A673 (cell line): ENCODE measurements around the gene MAGI1. TPM values are rescaled to one million over a fixed set of nuclear protein-coding genes. Genes with fewer than 3 reads are reported as not detected.
"Not testable (repeated sequence)": the region's sequence is repeated elsewhere in the genome, so short reads cannot be mapped to it uniquely, and the experiment has no call there.

Experiments used
- BruUV-seq: library from RNA; stranded (reverse); fragments of 400-500 nt; replicated peaks from 2 replicates; lab custom pipeline; 2021; lab: Mats Ljungman, UMichigan
- CTCF ChIA-PET: fragments of 300-600 bp; sonication (Branson Sonifier 250); formaldehyde crosslinking; loops from one replicate; lab custom pipeline; 2022; ENCODE audit warnings: antibody characterized with exemption; lab: Charles Lee
- POLR2A ChIA-PET: fragments of 300-600 bp; sonication (Branson Sonifier 250); formaldehyde crosslinking; loops from one replicate; lab custom pipeline; 2022; ENCODE audit warnings: antibody characterized with exemption; ENCODE audit not compliant: low non-redundant PET; lab: Charles Lee
- DNase-seq: peaks from one replicate; pipeline ENCODE4 v3.0.0-alpha.2; 2015; ENCODE audit warnings: low spot score
- H3K27ac ChIP-seq: fragments of 200-600 bp; sonication (generic); 2 replicates; pipeline ENCODE4 v1.5.1; 2016; ENCODE audit warnings: mixed run types, low read depth, mild to moderate bottlenecking, mixed read lengths, antibody characterized with exemption, low read length; ENCODE audit not compliant: poor library complexity, severe bottlenecking
- H3K27me3 ChIP-seq: fragments of 200-600 bp; sonication (generic); replicated peaks from 2 replicates; pipeline ENCODE4 v1.6.1; 2017; ENCODE audit warnings: mixed run types, low read depth, mild to moderate bottlenecking, mixed read lengths, antibody characterized with exemption, low read length; ENCODE audit not compliant: insufficient read depth, poor library complexity
- H3K36me3 ChIP-seq: fragments of 200-600 bp; sonication (generic); 2 replicates; pipeline ENCODE4 v1.6.1; 2016; ENCODE audit warnings: mixed run types, mild to moderate bottlenecking, mixed read lengths, antibody characterized with exemption, low read length; ENCODE audit not compliant: insufficient read depth, poor library complexity, severe bottlenecking
- H3K4me1 ChIP-seq: fragments of 200-600 bp; sonication (generic); 2 replicates; pipeline ENCODE4 v1.6.1; 2017; ENCODE audit warnings: mixed run types, mild to moderate bottlenecking, mixed read lengths, antibody characterized with exemption, low read length; ENCODE audit not compliant: insufficient read depth, poor library complexity, severe bottlenecking
- H3K4me3 ChIP-seq: fragments of 200-600 bp; sonication (generic); 2 replicates; pipeline ENCODE4 v1.5.1; 2016; ENCODE audit warnings: low read depth, mixed run types, mild to moderate bottlenecking, mixed read lengths, low read length; ENCODE audit not compliant: poor library complexity, severe bottlenecking
- H3K9me3 ChIP-seq: fragments of 200-600 bp; sonication (generic); 2 replicates; pipeline ENCODE4 v1.6.1; 2016; ENCODE audit warnings: mixed run types, low read depth, mild to moderate bottlenecking, mixed read lengths, antibody characterized with exemption, low read length; ENCODE audit not compliant: poor library complexity, severe bottlenecking
- EZH2 ChIP-seq: fragments of 200-600 bp; sonication (generic); IDR thresholded peaks from 2 replicates; pipeline ENCODE4 v1.6.1; 2017; ENCODE audit warnings: borderline replicate concordance, low read depth, mild to moderate bottlenecking, mixed read lengths, antibody characterized with exemption, low read length; ENCODE audit not compliant: poor library complexity, severe bottlenecking
- intact Hi-C: fragments of 100-400 bp; cut with micrococcal nuclease; formaldehyde crosslinking; loops from one replicate; pipeline ENCODE4 v1.10.0; 2022; ENCODE audit not compliant: unreplicated experiment
- total RNA-seq: library from RNA; stranded (reverse); gene quantifications from 2 replicates; pipeline ENCODE4 v1.2.3, GENCODE V29; 2021
- TF ChIP-seq, protein P1 (sequence below): fragments of 300-800, 200-600 bp; sonication (generic); conservative IDR thresholded peaks from 2 replicates; pipeline ENCODE4 v1.5.1; 2017; ENCODE audit warnings: low read depth, mild to moderate bottlenecking, antibody characterized with exemption, low read length, moderate library complexity, mixed read lengths

The MAGI1 gene
- total RNA-seq, 1 experiment from 2014 or later = 30.5 TPM

DNA sequence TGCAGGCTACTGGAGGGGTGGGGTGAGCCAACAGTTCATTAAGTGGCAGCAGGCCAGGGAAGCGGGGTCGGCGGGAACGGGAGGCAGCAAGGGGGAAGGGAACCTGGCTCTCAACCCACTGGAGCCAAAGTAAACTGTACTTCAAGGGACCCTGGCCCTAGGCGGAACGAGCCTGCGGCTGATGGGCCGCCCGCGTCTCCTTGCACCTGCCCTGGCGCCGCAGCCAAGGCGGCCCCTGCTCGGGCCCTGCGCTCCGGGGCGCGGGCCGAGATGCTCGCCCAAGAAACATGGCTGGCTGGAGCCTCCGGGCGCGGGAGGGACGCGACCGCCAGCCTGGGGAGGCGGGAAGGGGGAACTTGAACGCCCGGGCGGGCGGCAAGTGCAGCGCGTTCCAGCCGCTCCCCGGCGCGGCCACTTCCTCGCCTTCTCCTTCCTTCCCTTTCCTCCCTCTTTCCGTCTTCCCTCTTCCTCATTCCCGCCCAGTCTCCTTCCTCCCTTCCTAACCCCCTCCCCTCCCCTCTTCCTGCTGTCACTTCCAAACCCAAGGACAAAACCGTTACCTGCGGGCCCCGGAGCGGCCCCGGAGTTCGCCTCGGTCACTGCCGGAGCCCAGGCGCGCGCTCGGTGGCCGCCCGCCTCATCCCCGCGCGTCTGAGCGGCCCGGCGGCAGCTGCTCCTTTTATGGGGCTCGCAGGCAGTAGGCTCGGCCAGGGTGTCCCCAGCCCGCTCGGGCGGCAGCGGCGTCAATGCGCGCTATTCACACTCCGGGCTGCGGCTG is 489.7 kb downstream of the MAGI1 start:
- peak; percentile 29 for DNase-seq
- ChIA-PET POLR2A (no interaction called here), CTCF (interaction anchor here (0.6 kb wide), 1 partner anchor 263 kb away, joined by 4 read pairs; no protein-coding TSS in a partner anchor)
- H3K4me1 ChIP-seq = peaks cover 12% of the 10 kb centered on the region
- H3K36me3 ChIP-seq = no peaks in the 10 kb centered on the region
- no peaks in the 10 kb centered on the region for H3K27me3 ChIP-seq
- peak overlapping the region; percentile 45 for H3K4me3 ChIP-seq
- no peak overlapping the region for H3K27ac ChIP-seq
- TF ChIP-seq EZH2 = no peak
- TF ChIP-seq, protein P1, sequence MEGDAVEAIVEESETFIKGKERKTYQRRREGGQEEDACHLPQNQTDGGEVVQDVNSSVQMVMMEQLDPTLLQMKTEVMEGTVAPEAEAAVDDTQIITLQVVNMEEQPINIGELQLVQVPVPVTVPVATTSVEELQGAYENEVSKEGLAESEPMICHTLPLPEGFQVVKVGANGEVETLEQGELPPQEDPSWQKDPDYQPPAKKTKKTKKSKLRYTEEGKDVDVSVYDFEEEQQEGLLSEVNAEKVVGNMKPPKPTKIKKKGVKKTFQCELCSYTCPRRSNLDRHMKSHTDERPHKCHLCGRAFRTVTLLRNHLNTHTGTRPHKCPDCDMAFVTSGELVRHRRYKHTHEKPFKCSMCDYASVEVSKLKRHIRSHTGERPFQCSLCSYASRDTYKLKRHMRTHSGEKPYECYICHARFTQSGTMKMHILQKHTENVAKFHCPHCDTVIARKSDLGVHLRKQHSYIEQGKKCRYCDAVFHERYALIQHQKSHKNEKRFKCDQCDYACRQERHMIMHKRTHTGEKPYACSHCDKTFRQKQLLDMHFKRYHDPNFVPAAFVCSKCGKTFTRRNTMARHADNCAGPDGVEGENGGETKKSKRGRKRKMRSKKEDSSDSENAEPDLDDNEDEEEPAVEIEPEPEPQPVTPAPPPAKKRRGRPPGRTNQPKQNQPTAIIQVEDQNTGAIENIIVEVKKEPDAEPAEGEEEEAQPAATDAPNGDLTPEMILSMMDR = no peak
- no TSS peak for BruUV-seq
- intact Hi-C loops = no loop called here
- H3K9me3 ChIP-seq = no peaks in the 10 kb centered on the region

DNA sequence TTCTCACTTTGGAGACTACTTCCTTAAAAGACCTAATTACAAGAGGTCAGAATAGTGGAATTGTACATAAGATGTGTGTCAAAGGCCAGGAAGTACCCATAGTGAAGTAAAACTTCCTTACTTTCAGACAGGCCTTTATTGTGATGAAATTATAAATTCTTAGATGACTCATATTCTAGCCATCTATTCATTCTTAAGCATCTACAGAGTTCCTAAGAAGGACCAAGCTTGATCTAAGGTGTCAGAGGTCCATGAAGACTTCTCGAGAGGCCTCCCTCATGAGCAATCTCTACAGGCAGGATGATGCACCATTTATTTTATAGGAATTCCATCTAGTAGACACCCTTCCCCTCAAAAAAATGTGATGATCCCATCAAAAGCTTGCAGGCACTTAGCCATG is 493.3 kb downstream of the MAGI1 start:
- CTCF ChIA-PET = no interaction called here
- no peak for DNase-seq

DNA sequence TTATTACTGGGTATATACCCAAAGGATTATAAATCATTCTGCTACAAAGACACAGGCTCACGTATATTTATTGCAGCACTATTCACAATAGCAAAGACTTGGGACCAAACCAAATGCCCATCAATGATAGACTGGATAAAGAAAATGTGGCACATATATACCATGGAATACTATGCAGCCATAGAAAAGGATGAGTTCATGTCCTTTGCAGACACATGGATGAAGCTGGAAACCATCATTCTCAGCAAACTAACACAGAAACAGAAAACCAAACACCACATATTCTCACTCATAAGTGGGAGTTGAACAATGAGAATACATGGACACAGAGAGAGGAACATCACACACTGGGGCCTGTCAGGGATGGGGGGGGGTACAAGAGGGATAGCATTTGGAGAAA is 495.3 kb downstream of the MAGI1 start:
- H3K4me1 ChIP-seq, H3K27me3 ChIP-seq, H3K4me3 ChIP-seq, CTCF ChIA-PET, POLR2A ChIA-PET, DNase-seq, H3K9me3 ChIP-seq, BruUV-seq, H3K27ac ChIP-seq, intact Hi-C loops, H3K36me3 ChIP-seq: not testable (repeated sequence)

More for the DNA sequence above, 493.3 kb downstream of the MAGI1 start:
- POLR2A ChIA-PET = no interaction called here
- TF ChIP-seq EZH2 = no peak
- TF ChIP-seq, protein P1 = no peak
- H3K27me3 ChIP-seq = no peaks in the 10 kb centered on the region
- H3K4me1 ChIP-seq = peaks cover 5% of the 10 kb centered on the region
- H3K9me3 ChIP-seq = no peaks in the 10 kb centered on the region
- no peaks in the 10 kb centered on the region for H3K36me3 ChIP-seq
- intact Hi-C loops = no loop called here
- H3K27ac ChIP-seq = no peak overlapping the region
- no TSS peak for BruUV-seq
- no peak overlapping the region for H3K4me3 ChIP-seq
